Stomach smooth muscle (tissue), 2 donors: Measurements from ENCODE around the gene ERCC6.

ENCODE experiments used
- H3K27ac ChIP-seq: one replicate; pipeline ENCODE4 v1.7.0; 2013; ENCODE audit warnings: mild to moderate bottlenecking, low read length, inconsistent platforms
- H3K27me3 ChIP-seq, 2 donors: one replicate each; pipeline ENCODE4 v1.7.0; 2013; ENCODE audit warnings: low read length in 2 of 2; ENCODE audit not compliant: insufficient read depth in 2 of 2, control insufficient read depth in 1 of 2
- H3K36me3 ChIP-seq, 2 donors: one replicate each; pipeline ENCODE4 v1.7.0; 2013; ENCODE audit warnings: low read length in 2 of 2; ENCODE audit not compliant: control insufficient read depth in 2 of 2, insufficient read depth in 2 of 2
- H3K4me1 ChIP-seq: one replicate; pipeline ENCODE4 v1.7.0; 2013; ENCODE audit warnings: low read length; ENCODE audit not compliant: control insufficient read depth, insufficient read depth
- H3K4me3 ChIP-seq, 2 donors: one replicate each; pipeline ENCODE4 v1.7.0; 2013; ENCODE audit warnings: low read length in 2 of 2
- H3K9ac ChIP-seq, 2 donors: one replicate each; pipeline ENCODE4 v1.7.0; 2013; ENCODE audit warnings: low read length in 2 of 2, mild to moderate bottlenecking in 1 of 2
- H3K9me3 ChIP-seq, 2 donors: one replicate each; pipeline ENCODE4 v1.7.0; 2013; ENCODE audit warnings: low read length in 2 of 2; ENCODE audit not compliant: control insufficient read depth in 2 of 2
- donor health status: healthy.
- donor health status: Pancreatic carcinoma.

ERCC6 gene

DNA sequence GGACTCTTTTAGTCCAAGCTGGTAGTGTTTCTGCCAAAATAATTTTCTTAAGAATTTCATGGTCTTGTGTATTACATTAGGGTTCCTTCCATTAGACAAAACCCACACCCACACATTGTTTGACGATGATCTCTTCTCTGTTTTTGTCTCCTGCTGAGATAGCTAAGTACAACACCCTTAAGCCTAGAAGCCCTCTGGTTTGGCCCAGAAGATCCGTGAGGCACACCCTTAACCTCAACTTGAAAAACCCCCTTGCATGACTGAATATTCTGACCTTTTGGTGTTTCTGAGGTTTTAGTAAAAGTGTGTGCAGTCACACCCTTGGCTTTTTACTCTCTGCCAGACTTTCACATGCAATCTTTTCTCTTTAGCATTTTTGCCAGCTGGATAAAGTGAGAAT lies 29.3 kb upstream of the ERCC6 start:
- Histone ChIP-seq H3K36me3 (no peaks in the 10 kb centered on the region), H3K4me3 (no peak overlapping the region), H3K27ac (no peak overlapping the region), H3K9me3 (peaks cover 0 to 3% of the 10 kb centered on the region in 2 donors), H3K4me1 (no peaks in the 10 kb centered on the region), H3K27me3 (peaks cover 0 to 10% of the 10 kb centered on the region in 2 donors), H3K9ac (no peak overlapping the region)

DNA sequence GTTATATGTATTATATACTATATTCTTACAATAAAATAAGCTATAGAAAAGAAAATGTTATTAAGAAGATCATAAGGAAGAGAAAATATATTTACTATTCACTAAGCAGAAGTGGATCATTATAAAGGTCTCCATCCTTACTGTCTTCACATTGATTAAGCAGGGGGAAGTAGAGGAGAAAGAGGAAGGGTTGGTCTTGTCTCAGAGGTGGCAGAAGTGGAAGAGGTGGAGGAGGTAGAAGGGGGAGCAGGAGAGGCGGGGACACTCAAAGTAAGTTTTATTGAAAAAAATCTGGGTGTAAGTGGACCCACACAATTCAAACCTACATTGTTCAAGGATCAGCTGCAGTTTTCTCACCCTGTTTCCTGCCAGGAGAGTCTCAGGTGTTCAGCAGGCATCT lies 28.9 kb upstream of the ERCC6 start:
- Histone ChIP-seq H3K9me3 (peaks cover 0 to 3% of the 10 kb centered on the region in 2 donors), H3K4me3 (no peak overlapping the region), H3K27me3 (peaks cover 0 to 10% of the 10 kb centered on the region in 2 donors), H3K4me1 (no peaks in the 10 kb centered on the region), H3K27ac (no peak overlapping the region), H3K36me3 (no peaks in the 10 kb centered on the region), H3K9ac (no peak overlapping the region)

DNA sequence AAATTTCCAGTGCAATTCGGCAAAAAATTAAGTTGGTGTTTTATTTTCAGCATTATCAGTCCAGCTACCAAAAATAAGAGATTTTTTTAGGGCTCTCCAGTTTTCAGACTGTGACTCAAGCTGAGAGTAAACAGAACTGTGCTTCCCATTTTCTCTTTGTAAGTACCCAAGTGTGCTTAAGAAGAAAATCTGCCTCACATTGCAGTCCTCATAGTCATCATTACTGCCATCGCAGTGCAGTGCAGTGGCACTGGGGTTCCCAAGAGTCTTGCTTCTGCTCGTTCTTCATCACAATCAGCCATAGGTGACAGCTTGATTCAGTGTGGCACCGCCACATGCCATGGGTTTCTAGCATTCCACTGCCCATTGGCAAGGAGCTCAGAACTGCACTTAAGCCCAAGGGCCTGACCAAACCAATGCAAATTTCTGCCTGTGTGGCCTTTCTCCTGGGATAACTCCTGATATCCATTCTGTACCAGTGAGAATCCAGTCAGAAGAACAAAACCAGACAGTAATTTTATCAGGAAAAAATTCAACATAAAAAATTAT lies 25.6 kb upstream of the ERCC6 start:
- no peaks in the 10 kb centered on the region for H3K4me1 ChIP-seq
- no peaks in the 10 kb centered on the region for H3K36me3 ChIP-seq
- H3K9ac ChIP-seq: no peak overlapping the region
- peaks cover 0 to 7% of the 10 kb centered on the region in 2 donors for H3K27me3 ChIP-seq
- no peak overlapping the region for H3K4me3 ChIP-seq
- no peak overlapping the region for H3K27ac ChIP-seq
- peaks cover 0 to 3% of the 10 kb centered on the region in 2 donors for H3K9me3 ChIP-seq

DNA sequence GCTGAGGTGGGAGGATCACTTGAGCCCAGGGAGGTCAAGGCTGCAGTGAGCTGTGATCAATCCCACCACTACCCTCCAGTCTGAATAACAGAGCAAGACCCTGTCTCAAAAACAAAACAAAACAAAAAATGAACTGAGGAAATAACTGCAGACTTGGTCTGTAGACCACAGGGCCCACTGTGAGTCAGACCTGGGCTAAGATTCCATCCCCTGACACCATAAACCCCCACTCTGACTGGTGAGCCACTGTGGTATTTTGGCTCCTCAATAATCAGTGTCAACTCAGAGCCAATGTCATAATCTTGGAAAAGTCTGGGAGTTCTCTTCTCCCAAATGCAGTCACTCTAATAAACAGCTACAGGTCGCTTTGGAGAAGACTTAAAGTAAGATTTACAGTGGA lies 24.0 kb upstream of the ERCC6 start:
- H3K27me3 ChIP-seq: peaks cover 0 to 7% of the 10 kb centered on the region in 2 donors
- no peak overlapping the region for H3K9ac ChIP-seq
- H3K4me3 ChIP-seq: no peak overlapping the region
- H3K4me1 ChIP-seq: no peaks in the 10 kb centered on the region
- H3K36me3 ChIP-seq: no peaks in the 10 kb centered on the region
- no peak overlapping the region for H3K27ac ChIP-seq
- no peaks in the 10 kb centered on the region for H3K9me3 ChIP-seq

DNA sequence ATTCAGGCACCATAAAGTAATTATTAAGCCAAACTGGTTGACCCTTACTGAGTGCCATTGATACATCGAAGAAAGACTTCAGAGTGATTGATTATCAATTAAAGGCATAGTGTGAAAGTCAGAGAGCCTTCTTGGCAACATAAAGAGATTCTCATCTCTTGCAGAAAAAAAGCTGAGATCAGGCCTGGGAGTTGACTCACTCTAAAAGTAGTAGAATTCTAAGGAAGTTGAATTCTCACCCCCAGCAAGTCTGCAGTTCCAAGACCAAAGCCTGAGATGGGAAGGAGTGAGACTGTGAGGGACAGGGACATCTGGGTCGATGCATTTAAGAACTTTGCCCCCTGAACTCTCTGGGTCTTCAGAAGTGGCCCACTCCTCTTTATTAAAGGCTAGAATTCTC lies 21.6 kb upstream of the ERCC6 start:
- H3K27me3 ChIP-seq: peaks cover 0 to 7% of the 10 kb centered on the region in 2 donors
- H3K9ac ChIP-seq: no peak overlapping the region
- H3K4me3 ChIP-seq: no peak overlapping the region
- H3K27ac ChIP-seq: no peak overlapping the region
- no peaks in the 10 kb centered on the region for H3K9me3 ChIP-seq
- no peaks in the 10 kb centered on the region for H3K4me1 ChIP-seq
- no peaks in the 10 kb centered on the region for H3K36me3 ChIP-seq

DNA sequence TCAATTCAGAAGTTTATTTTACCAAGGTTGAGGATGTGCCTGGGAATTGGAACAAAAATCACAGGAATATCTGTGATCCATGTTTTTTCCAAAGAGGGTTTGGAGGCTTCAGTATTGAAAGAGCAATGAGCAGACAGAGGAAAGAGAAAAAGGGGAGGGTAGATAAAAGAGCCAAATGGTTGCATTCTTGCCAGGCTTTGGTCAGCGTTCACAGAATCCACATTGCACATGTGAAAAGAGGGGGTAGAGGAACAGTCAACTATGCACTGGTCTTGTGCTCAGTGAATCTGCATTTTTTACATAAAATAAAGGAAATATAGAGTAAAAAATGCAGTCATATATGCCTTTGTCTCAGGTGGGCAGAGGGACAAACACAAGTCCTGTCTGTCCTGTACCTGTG lies 20.6 kb upstream of the ERCC6 start:
- Histone ChIP-seq H3K9ac (no peak overlapping the region), H3K27me3 (peaks cover 0 to 4% of the 10 kb centered on the region in 2 donors), H3K27ac (no peak overlapping the region)

DNA sequence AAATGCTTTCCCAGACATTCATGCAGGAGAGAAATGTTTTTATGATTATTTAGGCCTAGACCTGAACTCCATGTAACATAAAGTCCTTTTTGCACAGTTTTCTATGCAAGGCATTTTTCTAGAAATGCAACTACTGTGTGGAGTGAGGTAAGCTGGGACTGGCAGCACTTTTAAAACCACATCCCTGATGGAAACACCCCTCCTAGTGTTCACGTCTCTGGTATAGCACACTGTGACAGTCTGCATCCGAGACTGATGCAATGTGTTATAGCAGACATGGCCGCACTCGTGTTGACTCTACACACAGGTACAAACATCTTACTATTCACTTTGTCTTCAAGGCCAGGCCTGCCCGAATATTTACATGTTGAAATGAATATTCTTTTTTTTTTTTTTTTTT lies 19.3 kb upstream of the ERCC6 start:
- Histone ChIP-seq H3K9me3 (peaks cover 0 to 3% of the 10 kb centered on the region in 2 donors), H3K36me3 (no peaks in the 10 kb centered on the region), H3K4me3 (no peak overlapping the region), H3K27ac (no peak overlapping the region), H3K27me3 (peaks cover 0 to 4% of the 10 kb centered on the region in 2 donors), H3K9ac (no peak overlapping the region), H3K4me1 (no peaks in the 10 kb centered on the region)

More for the DNA sequence above, 20.6 kb upstream of the ERCC6 start:
- no peaks in the 10 kb centered on the region for H3K4me1 ChIP-seq
- H3K4me3 ChIP-seq: no peak overlapping the region
- peaks cover 0 to 3% of the 10 kb centered on the region in 2 donors for H3K9me3 ChIP-seq
- no peaks in the 10 kb centered on the region for H3K36me3 ChIP-seq

DNA sequence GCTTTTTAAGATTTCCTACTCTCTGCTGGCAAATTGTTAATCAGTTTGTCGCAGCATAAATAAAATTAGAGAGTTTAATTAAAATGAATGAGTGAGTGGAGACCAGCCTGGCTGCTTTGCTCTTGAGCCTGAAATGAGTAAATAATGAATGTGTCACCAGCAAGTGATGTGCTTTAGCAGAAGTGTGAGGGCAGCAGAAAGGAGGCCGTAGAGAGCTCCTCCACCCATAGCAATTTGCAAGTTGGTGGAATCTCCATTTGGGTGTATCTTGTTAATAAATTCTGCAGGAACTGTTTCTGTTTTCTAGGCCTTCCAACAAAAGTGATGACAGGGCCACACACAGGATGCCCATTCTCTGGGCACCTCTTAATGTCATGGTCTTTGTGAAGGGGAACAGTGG lies 18.8 kb upstream of the ERCC6 start:
- Histone ChIP-seq H3K4me1 (no peaks in the 10 kb centered on the region), H3K9ac (no peak overlapping the region), H3K4me3 (no peak overlapping the region), H3K27ac (no peak overlapping the region), H3K27me3 (peaks cover 0 to 4% of the 10 kb centered on the region in 2 donors), H3K9me3 (peaks cover 0 to 3% of the 10 kb centered on the region in 2 donors), H3K36me3 (no peaks in the 10 kb centered on the region)

DNA sequence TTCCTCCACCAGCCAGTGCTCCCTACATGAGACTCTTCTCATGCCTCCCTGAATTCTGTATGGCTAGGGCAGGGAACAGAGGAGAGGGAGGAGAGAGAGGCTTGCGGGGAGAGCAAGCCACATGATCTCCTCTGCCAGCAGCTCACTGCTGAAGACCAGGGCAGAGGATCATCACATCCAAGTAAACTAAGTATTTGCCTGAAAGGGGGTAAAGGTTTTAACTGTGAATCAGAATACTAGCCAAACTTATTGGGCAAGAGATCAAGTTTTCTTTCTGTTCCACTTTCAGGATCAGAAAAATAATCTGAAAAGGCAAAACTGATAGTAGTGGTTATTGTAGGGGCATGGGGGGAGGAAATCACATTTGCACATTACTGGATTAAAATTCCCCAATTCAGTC lies 17.8 kb upstream of the ERCC6 start:
- Histone ChIP-seq H3K9me3 (peaks cover 0 to 3% of the 10 kb centered on the region in 2 donors), H3K4me1 (no peaks in the 10 kb centered on the region), H3K9ac (no peak overlapping the region), H3K27ac (no peak overlapping the region), H3K4me3 (no peak overlapping the region), H3K36me3 (no peaks in the 10 kb centered on the region), H3K27me3 (peaks cover 0 to 4% of the 10 kb centered on the region in 2 donors)

DNA sequence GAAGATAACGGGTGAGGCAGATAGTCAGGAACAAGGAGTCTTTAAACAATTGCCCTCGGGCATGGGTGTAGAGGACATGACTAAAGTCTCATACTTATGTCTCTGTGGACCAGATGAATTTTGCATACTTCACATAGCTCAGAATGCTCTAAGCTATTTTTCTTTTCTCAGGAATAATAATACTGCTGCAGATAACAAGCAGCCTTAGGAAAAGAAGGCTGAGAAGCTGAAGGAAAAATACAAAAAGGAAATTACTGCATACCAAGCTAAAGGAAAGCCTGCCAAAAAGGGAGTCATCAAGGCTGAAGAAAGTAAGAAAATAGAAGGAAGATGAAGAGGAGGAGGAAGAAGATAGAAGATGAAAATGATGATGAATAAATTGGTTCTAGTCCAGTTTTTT lies 13.4 kb upstream of the ERCC6 start:
- H3K36me3 ChIP-seq: no peaks in the 10 kb centered on the region
- no peak overlapping the region for H3K9ac ChIP-seq
- no peaks in the 10 kb centered on the region for H3K4me1 ChIP-seq
- H3K27ac ChIP-seq: no peak overlapping the region
- no peak overlapping the region for H3K4me3 ChIP-seq
- no peaks in the 10 kb centered on the region for H3K27me3 ChIP-seq
- H3K9me3 ChIP-seq: peaks cover 0 to 3% of the 10 kb centered on the region in 2 donors

DNA sequence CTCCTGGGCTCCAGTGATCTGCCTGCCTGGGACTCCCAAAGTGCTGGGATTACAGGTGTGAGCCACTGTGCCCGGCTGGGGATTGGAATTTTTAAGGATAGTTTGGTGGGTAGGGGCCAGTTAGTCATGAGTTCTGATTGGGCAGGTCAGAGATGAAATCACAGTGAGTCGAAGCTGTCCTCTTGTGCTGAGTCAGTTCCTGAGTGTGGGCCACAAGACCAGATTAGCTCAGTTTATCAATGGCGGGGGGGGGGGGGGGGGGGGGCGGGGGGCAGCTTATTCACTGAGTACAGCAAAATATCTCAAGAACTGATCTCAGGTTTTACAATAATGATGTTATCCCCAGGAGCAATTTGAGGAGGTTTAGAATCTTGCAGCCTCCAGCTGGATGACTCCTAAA lies 11.6 kb upstream of the ERCC6 start:
- Histone ChIP-seq H3K4me3 (no peak overlapping the region), H3K4me1 (no peaks in the 10 kb centered on the region), H3K9me3 (peaks cover 0 to 3% of the 10 kb centered on the region in 2 donors), H3K9ac (no peak overlapping the region), H3K27me3 (no peaks in the 10 kb centered on the region), H3K36me3 (no peaks in the 10 kb centered on the region), H3K27ac (no peak overlapping the region)
